ENCODE results near the gene MKX. TPM values are rescaled to one million over a fixed set of nuclear protein-coding genes. Genes with fewer than 3 reads are reported as not detected.

MKX gene
- polyA plus RNA-seq, 1 experiment, result 0.76 TPM

GRCh38 chr10:27636816-27637215, 108.8 kb downstream of the MKX start:
- no peak for DNase-seq (ENCODE audit: low read depth, low spot score)
- Histone ChIP-seq H3K9me3 (ENCODE audit: control insufficient read depth, insufficient read depth, low read length) (no peaks in the 10 kb centered on the region), H3K27ac (ENCODE audit: low read depth, low read length) (no peak overlapping the region), H3K27me3 (ENCODE audit: control insufficient read depth, insufficient read depth, low read length) (no peaks in the 10 kb centered on the region), H3K4me3 (ENCODE audit: low read depth, low read length) (no peak overlapping the region)
- TF ChIP-seq CTCF (IDR thresholded peaks at IDR 0.05; ENCODE audit: low read depth, low read length), result no peak
- ChIA-PET POLR2A (no interaction called here), CTCF (no interaction called here)

- CTCF ChIA-PET, result no interaction called here
- H3K27ac ChIP-seq (ENCODE audit: low read depth, low read length), result no peak overlapping the region
- no peak overlapping the region for H3K4me3 ChIP-seq (ENCODE audit: low read depth, low read length)
- POLR2A ChIA-PET, result no interaction called here
- TF ChIP-seq CTCF (IDR thresholded peaks at IDR 0.05; ENCODE audit: low read depth, low read length), result no peak
- no peaks in the 10 kb centered on the region for H3K27me3 ChIP-seq (ENCODE audit: control insufficient read depth, insufficient read depth, low read length)
- H3K9me3 ChIP-seq (ENCODE audit: control insufficient read depth, insufficient read depth, low read length), result no peaks in the 10 kb centered on the region
- DNase-seq (ENCODE audit: low read depth, low spot score), result no peak
Measured at GRCh38 chr10:27635699-27636270, 109.8 kb downstream of the MKX start.

- DNase-seq (ENCODE audit: low read depth, low spot score), result no peak
- TF ChIP-seq CTCF (IDR thresholded peaks at IDR 0.05; ENCODE audit: low read depth, low read length), result no peak
- Histone ChIP-seq H3K4me3 (ENCODE audit: low read depth, low read length) (no peak overlapping the region), H3K27me3 (ENCODE audit: control insufficient read depth, insufficient read depth, low read length) (no peaks in the 10 kb centered on the region), H3K9me3 (ENCODE audit: control insufficient read depth, insufficient read depth, low read length) (no peaks in the 10 kb centered on the region), H3K27ac (ENCODE audit: low read depth, low read length) (no peak overlapping the region)
- CTCF ChIA-PET, result no interaction called here
- POLR2A ChIA-PET, result no interaction called here
Measured at GRCh38 chr10:27635290-27635689, 110.3 kb downstream of the MKX start.

- POLR2A ChIA-PET, result no interaction called here
- DNase-seq (ENCODE audit: low read depth, low spot score), result no peak
- Histone ChIP-seq H3K9me3 (ENCODE audit: control insufficient read depth, insufficient read depth, low read length) (no peaks in the 10 kb centered on the region), H3K27me3 (ENCODE audit: control insufficient read depth, insufficient read depth, low read length) (no peaks in the 10 kb centered on the region), H3K27ac (ENCODE audit: low read depth, low read length) (no peak overlapping the region), H3K4me3 (ENCODE audit: low read depth, low read length) (no peak overlapping the region)
- CTCF ChIA-PET, result interaction anchor here (1.1 kb wide), 1 partner anchor 71 kb away, joined by 3 read pairs; no protein-coding TSS in a partner anchor
- no peak for TF ChIP-seq CTCF (IDR thresholded peaks at IDR 0.05; ENCODE audit: low read depth, low read length)
Measured at GRCh38 chr10:27628621-27629020, 117.0 kb downstream of the MKX start.

GRCh38 chr10:27626890-27627289, 118.7 kb downstream of the MKX start:
- Histone ChIP-seq H3K4me3 (ENCODE audit: low read depth, low read length) (no peak overlapping the region), H3K27me3 (ENCODE audit: control insufficient read depth, insufficient read depth, low read length) (no peaks in the 10 kb centered on the region), H3K27ac (ENCODE audit: low read depth, low read length) (no peak overlapping the region), H3K9me3 (ENCODE audit: control insufficient read depth, insufficient read depth, low read length) (no peaks in the 10 kb centered on the region)
- ChIA-PET CTCF (no interaction called here), POLR2A (no interaction called here)
- no peak for TF ChIP-seq CTCF (IDR thresholded peaks at IDR 0.05; ENCODE audit: low read depth, low read length)
- no peak for DNase-seq (ENCODE audit: low read depth, low spot score)

All from AG04450 (cell line).